Right kidney (tissue), 1 donor: ENCODE results near the gene NR0B1.

ENCODE experiments used
- DNase-seq: peaks from one replicate; pipeline ENCODE4 v3.0.0-alpha.2; 2016

The NR0B1 gene

DNA sequence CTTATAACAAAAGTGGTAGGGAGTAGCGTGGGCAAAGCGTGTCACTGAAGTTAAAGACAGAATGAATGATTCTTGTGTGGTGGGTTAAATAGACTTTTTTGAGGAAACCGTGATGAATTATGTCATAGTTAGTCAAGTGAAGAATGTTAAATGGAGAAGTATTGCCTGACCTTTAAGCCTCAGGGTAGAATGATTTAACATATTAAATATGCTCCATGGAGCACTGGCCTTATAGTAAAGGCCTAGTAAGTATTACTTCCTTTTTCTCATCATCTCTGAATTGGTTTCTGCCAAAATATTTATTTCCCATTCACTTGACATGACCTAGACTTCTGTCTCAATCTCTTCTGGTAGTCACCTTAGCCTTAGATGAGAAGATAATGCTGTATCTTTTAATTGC is 38.6 kb downstream of the NR0B1 start:
- no peak for DNase-seq

- DNase-seq, result no peak
Measured at GRCh38 chrX:30262763-30263162, 46.4 kb downstream of the NR0B1 start.

GRCh38 chrX:30261012-30261411 is 48.2 kb downstream of the NR0B1 start:
- DNase-seq, result no peak

GRCh38 chrX:30259927-30260326 is 49.3 kb downstream of the NR0B1 start:
- no peak for DNase-seq
